ENCODE measurements around the gene TMED4. TPM values are rescaled to one million over a fixed set of nuclear protein-coding genes. Genes with fewer than 3 reads are reported as not detected.

Gene TMED4
- total and polyA plus RNA-seq, 2 of the 13 experiments (the other 11 are each of a cell fraction or from before 2014, with no cell fraction given): 81.4 to 109 TPM

GRCh38 chr7:44541028-44541869 lies 40.8 kb downstream of the TMED4 start, which contains the start of gene NPC1L1 (continued):
- no peak for TF ChIP-seq ZBTB40 (IDR thresholded peaks at IDR 0.05)
- TF ChIP-seq ZBTB40 (CRISPR knock-in tag; IDR thresholded peaks at IDR 0.05): peak; percentile 63; the same call in 1 of the 2 replicates
- TF ChIP-seq ZNF446 (CRISPR knock-in tag; IDR thresholded peaks at IDR 0.05): peak; percentile 54; the same call in 1 of the 2 replicates
- TF ChIP-seq ZC3H4 (CRISPR knock-in tag; IDR thresholded peaks at IDR 0.05; ENCODE audit: borderline replicate concordance): no peak; the same call in 1 of the 2 replicates
- TF ChIP-seq CEBPG (CRISPR knock-in tag; IDR thresholded peaks at IDR 0.05): no peak
- TF ChIP-seq ATF6 (CRISPR knock-in tag; conservative IDR thresholded peaks at IDR 0.05): peak; percentile 73; the same call in 1 of the 2 replicates
- no peak for TF ChIP-seq ZNF354B (CRISPR knock-in tag; IDR thresholded peaks at IDR 0.05)
- TF ChIP-seq, protein P1, sequence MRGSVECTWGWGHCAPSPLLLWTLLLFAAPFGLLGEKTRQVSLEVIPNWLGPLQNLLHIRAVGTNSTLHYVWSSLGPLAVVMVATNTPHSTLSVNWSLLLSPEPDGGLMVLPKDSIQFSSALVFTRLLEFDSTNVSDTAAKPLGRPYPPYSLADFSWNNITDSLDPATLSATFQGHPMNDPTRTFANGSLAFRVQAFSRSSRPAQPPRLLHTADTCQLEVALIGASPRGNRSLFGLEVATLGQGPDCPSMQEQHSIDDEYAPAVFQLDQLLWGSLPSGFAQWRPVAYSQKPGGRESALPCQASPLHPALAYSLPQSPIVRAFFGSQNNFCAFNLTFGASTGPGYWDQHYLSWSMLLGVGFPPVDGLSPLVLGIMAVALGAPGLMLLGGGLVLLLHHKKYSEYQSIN (CRISPR knock-in tag; IDR thresholded peaks at IDR 0.05; ENCODE audit: borderline replicate concordance): no peak
- peak; percentile 80; the same call in 1 of the 2 replicates for TF ChIP-seq XBP1 (CRISPR knock-in tag; IDR thresholded peaks at IDR 0.05)
- TF ChIP-seq, protein P2, sequence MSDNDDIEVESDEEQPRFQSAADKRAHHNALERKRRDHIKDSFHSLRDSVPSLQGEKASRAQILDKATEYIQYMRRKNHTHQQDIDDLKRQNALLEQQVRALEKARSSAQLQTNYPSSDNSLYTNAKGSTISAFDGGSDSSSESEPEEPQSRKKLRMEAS (IDR thresholded peaks at IDR 0.05): peak; percentile 72
- peak; percentile 96; the same call in 1 of the 2 replicates for TF ChIP-seq ZNF572 (CRISPR knock-in tag; IDR thresholded peaks at IDR 0.05)
- no peak for TF ChIP-seq FOXK2 (IDR thresholded peaks at IDR 0.05)
- TF ChIP-seq ZFP82 (CRISPR knock-in tag; IDR thresholded peaks at IDR 0.05; ENCODE audit: borderline replicate concordance): no peak
- 0 out of 2 replicates have a peak, but pooled peaks have one; percentile 50 for TF ChIP-seq PHF21A (CRISPR knock-in tag; IDR thresholded peaks at IDR 0.05)
- TF ChIP-seq HCFC1 (IDR thresholded peaks at IDR 0.05; ENCODE audit: low read depth, low read length): 0 out of 2 replicates have a peak, but pooled peaks have one; percentile 7
- TF ChIP-seq KAT8 (CRISPR knock-in tag; IDR thresholded peaks at IDR 0.05): peak; percentile 80
